IMR-90 (cell line): Measurements from ENCODE around the gene ZBTB9. TPM values are rescaled to one million over a fixed set of nuclear protein-coding genes. Genes with fewer than 3 reads are reported as not detected.

ENCODE experiments used
- ATAC-seq: fragments of 200-7000 bp; cut with Tn5 transposase; 2 replicates; pipeline ENCODE4 v1.9.1; 2020; ENCODE audit warnings: low read depth, mild to moderate bottlenecking, moderate library complexity
- BruUV-seq: library from RNA; stranded (reverse); fragments of 400-500 nt; replicated peaks from 2 replicates; lab custom pipeline; 2021; lab: Mats Ljungman, UMichigan
- CTCF ChIA-PET: fragments of 300-600 bp; formaldehyde crosslinking; extraction: SDS; loops from one replicate; lab custom pipeline; 2021; ENCODE audit warnings: antibody characterized with exemption; lab: Yijun Ruan, JAX
- POLR2A ChIA-PET: fragments of 300-600 bp; sonication (Branson Sonifier 250); formaldehyde crosslinking; loops from one replicate; lab custom pipeline; 2022; ENCODE audit warnings: antibody characterized with exemption; ENCODE audit not compliant: unreplicated experiment; lab: Charles Lee
- DNase-seq: peaks from one replicate; pipeline ENCODE4 v3.0.0; 2013
- H2AFZ ChIP-seq: replicated peaks from 2 replicates; pipeline ENCODE3; 2013; ENCODE audit warnings: low read length, mild to moderate bottlenecking; ENCODE audit not compliant: poor library complexity
- H2AK5ac ChIP-seq: 2 replicates; pipeline ENCODE4 v1.6.1; 2013; ENCODE audit warnings: low read depth, low read length, inconsistent platforms
- H2AK9ac ChIP-seq: replicated peaks from 2 replicates; pipeline ENCODE3; 2013; ENCODE audit warnings: mild to moderate bottlenecking, low read depth, low read length, moderate library complexity; ENCODE audit not compliant: poor library complexity
- H2BK120ac ChIP-seq: 2 replicates; pipeline ENCODE4 v1.6.1; 2013; ENCODE audit warnings: low read depth, low read length, inconsistent platforms
- H2BK15ac ChIP-seq: 3 replicates; pipeline ENCODE4 v1.6.1; 2013; ENCODE audit warnings: low read depth, low read length, inconsistent platforms
- H2BK20ac ChIP-seq: 2 replicates; pipeline ENCODE4 v1.6.1; 2013; ENCODE audit warnings: low read depth, mild to moderate bottlenecking, inconsistent platforms, low read length, moderate library complexity
- H2BK5ac ChIP-seq: 2 replicates; pipeline ENCODE4 v1.6.1; 2013; ENCODE audit warnings: mild to moderate bottlenecking, low read depth, low read length, inconsistent platforms; ENCODE audit not compliant: poor library complexity, severe bottlenecking
- H3K14ac ChIP-seq: replicated peaks from 2 replicates; pipeline ENCODE4 v1.6.1; 2013; ENCODE audit warnings: low read depth, low read length, inconsistent platforms
- H3K18ac ChIP-seq: 2 replicates; pipeline ENCODE4 v1.6.1; 2013; ENCODE audit warnings: low read depth, low read length, control low read depth
- H3K23ac ChIP-seq: 2 replicates; pipeline ENCODE4 v1.6.1; 2013; ENCODE audit warnings: low read depth, low read length, inconsistent platforms
- H3K27ac ChIP-seq: 2 replicates; pipeline ENCODE4 v1.5.1; 2013; ENCODE audit warnings: mild to moderate bottlenecking, control low read depth, low read length; ENCODE audit not compliant: insufficient read depth
- H3K27me3 ChIP-seq: 2 replicates; pipeline ENCODE4 v1.6.1; 2013; ENCODE audit warnings: low read length; ENCODE audit not compliant: control insufficient read depth, insufficient read depth
- H3K36me3 ChIP-seq: 2 replicates; pipeline ENCODE4 v1.6.1; 2013; ENCODE audit warnings: low read length, mixed read lengths; ENCODE audit not compliant: control insufficient read depth, insufficient read depth
- H3K4ac ChIP-seq: 2 replicates; pipeline ENCODE4 v1.6.1; 2013; ENCODE audit warnings: low read depth, low read length, inconsistent platforms
- H3K4me1 ChIP-seq: 2 replicates; pipeline ENCODE4 v1.6.1; 2013; ENCODE audit warnings: low read length, mixed read lengths; ENCODE audit not compliant: control insufficient read depth, insufficient read depth
- H3K4me2 ChIP-seq: 2 replicates; pipeline ENCODE4 v1.6.1; 2013; ENCODE audit warnings: low read depth, mild to moderate bottlenecking, control low read depth, low read length, moderate library complexity
- H3K4me3 ChIP-seq: 2 replicates; pipeline ENCODE4 v1.5.1; 2013; ENCODE audit warnings: low read depth, mild to moderate bottlenecking, control low read depth, low read length, moderate library complexity; ENCODE audit not compliant: insufficient read depth
- H3K56ac ChIP-seq: 2 replicates; pipeline ENCODE4 v1.6.1; 2013; ENCODE audit warnings: low read length, inconsistent platforms; ENCODE audit not compliant: insufficient read depth; ENCODE audit errors: extremely low read depth
- H3K79me1 ChIP-seq, 2 experiments: 2 replicates each; pipeline ENCODE4 v1.6.1; 2013; ENCODE audit warnings: low read length in 2 of 2, inconsistent platforms in 1 of 2, low read depth in 1 of 2
- H3K9ac ChIP-seq: 2 replicates; pipeline ENCODE4 v1.6.1; 2013; ENCODE audit warnings: low read depth, low read length, control low read depth
- H3K9me1 ChIP-seq: 2 replicates; pipeline ENCODE4 v1.6.1; 2013; ENCODE audit warnings: low read length, inconsistent platforms; ENCODE audit not compliant: insufficient read depth
- H3K9me3 ChIP-seq: 2 replicates; pipeline ENCODE4 v1.6.1; 2013; ENCODE audit warnings: low read length; ENCODE audit not compliant: control insufficient read depth, insufficient read depth
- H4K20me1 ChIP-seq: 2 replicates; pipeline ENCODE4 v1.6.1; 2013; ENCODE audit warnings: low read length, inconsistent platforms; ENCODE audit not compliant: insufficient read depth
- H4K5ac ChIP-seq: 2 replicates; pipeline ENCODE4 v1.6.1; 2013; ENCODE audit warnings: mild to moderate bottlenecking, low read depth, low read length, control low read depth
- H4K8ac ChIP-seq, 2 experiments: 2 replicates each; pipeline ENCODE4 v1.6.1; 2013; ENCODE audit warnings: low read depth in 2 of 2, low read length in 2 of 2, control low read depth in 1 of 2, inconsistent platforms in 1 of 2
- H4K91ac ChIP-seq: 2 replicates; pipeline ENCODE4 v1.6.1; 2013; ENCODE audit warnings: low read depth, low read length, inconsistent platforms; ENCODE audit not compliant: insufficient read depth
- BHLHE40 ChIP-seq: fragments of 150-350 bp; IDR thresholded peaks from 2 replicates; pipeline ENCODE4 v1.6.1; 2016; ENCODE audit warnings: mild to moderate bottlenecking, low read depth, low read length
- CHD1 ChIP-seq: IDR thresholded peaks from 2 replicates; pipeline ENCODE4 v1.6.1; 2012; ENCODE audit warnings: low read depth, low read length, improper control_type of control experiment
- MAZ ChIP-seq: IDR thresholded peaks from 2 replicates; pipeline ENCODE4 v1.6.1; 2012; ENCODE audit warnings: low read depth, mild to moderate bottlenecking, low read length, improper control_type of control experiment, moderate library complexity, borderline replicate concordance
- POLR2A ChIP-seq: IDR thresholded peaks from 2 replicates; pipeline ENCODE4 v1.6.1; 2012; ENCODE audit warnings: mild to moderate bottlenecking, low read depth, low read length
- dilution Hi-C: fragments of 300-500 bp; cut with HindIII; formaldehyde crosslinking; loops from one replicate; pipeline ENCODE4 v1.14.3; 2018; ENCODE audit warnings: low sequenced_read_pairs; ENCODE audit not compliant: unreplicated experiment
- in situ Hi-C: fragments of 300-500 bp; cut with MboI; formaldehyde crosslinking; loops from 3 replicates; pipeline ENCODE4 v1.14.3; 2019; ENCODE audit warnings: low sequenced_read_pairs, inconsistent platforms, mixed read lengths
- intact Hi-C: fragments of 100-400 bp; cut with micrococcal nuclease; formaldehyde crosslinking; loops from 2 replicates; pipeline ENCODE4 v1.10.0; 2022
- polyA plus RNA-seq, 3 experiments: library from polyadenylated mRNA; depleted of rRNA; stranded (reverse); fragments of >200 nt; gene quantifications; 2 replicates each; pipeline ENCODE4 v1.2.3, GENCODE V29; 2012; ENCODE audit warnings: low replicate concordance in 1 of 3
- total RNA-seq: library from RNA; depleted of rRNA; stranded (reverse); fragments of >200 nt; gene quantifications from 2 replicates; pipeline ENCODE4 v1.2.3, GENCODE V29; 2012
- TF ChIP-seq, protein P1 (sequence below): conservative IDR thresholded peaks from 2 replicates; pipeline ENCODE4 v1.5.1; 2012; ENCODE audit warnings: mild to moderate bottlenecking, low read depth, low read length, improper control_type of control experiment

ZBTB9 gene
- total and polyA plus RNA-seq, 2 of the 4 experiments (the other 2 are of a cell fraction), result 5.4 to 5.9 TPM

DNA sequence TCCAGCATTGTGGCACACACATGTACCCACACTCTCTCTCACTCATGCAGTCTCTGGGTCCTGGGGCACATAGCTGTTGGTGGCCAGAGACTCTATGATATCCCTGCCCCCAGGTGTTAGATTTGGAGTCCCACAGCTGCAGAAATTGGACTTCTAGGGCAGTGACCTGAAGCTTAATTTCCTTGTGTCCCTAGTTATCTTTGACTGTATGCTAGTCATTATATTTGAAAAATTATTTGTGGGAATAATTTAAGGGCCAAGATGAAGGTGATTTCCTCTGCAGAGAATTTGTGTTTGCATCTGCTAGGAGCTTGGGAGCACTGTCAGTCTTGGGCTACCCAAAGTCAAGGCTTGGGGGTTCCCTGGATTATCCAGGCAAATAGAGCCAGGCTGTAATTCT is 50.1 kb downstream of the ZBTB9 start:
- in situ Hi-C loops, result no loop called here
- Histone ChIP-seq H3K14ac (no peak overlapping the region), H2BK5ac (no peak overlapping the region), H3K4ac (no peak overlapping the region), H3K79me1 (no peaks in the 10 kb centered on the region), H4K5ac (no peak overlapping the region), H4K20me1 (no peaks in the 10 kb centered on the region), H3K27ac (no peak overlapping the region), H2BK15ac (no peak overlapping the region), H3K9me3 (no peaks in the 10 kb centered on the region; the same call in 1 of the 2 replicates), H3K27me3 (peaks cover 6% of the 10 kb centered on the region; the same call in 1 of the 2 replicates), H3K4me3 (no peak overlapping the region), H2BK20ac (no peak overlapping the region), H3K36me3 (no peaks in the 10 kb centered on the region), H3K9ac (no peak overlapping the region), H3K18ac (no peak overlapping the region), H3K9me1 (no peaks in the 10 kb centered on the region), H2AFZ (no peak overlapping the region), H3K56ac (no peak overlapping the region), H2AK5ac (no peak overlapping the region), H2BK120ac (no peak overlapping the region), H4K91ac (no peak overlapping the region), H3K23ac (no peak overlapping the region), H4K8ac (no peak overlapping the region), H3K4me2 (no peak overlapping the region), H2AK9ac (no peak overlapping the region), H3K4me1 (no peaks in the 10 kb centered on the region)
- dilution Hi-C loops, result no loop called here
- intact Hi-C loops, result no loop called here
- ChIA-PET POLR2A (no interaction called here), CTCF (no interaction called here)
- BruUV-seq, result no TSS peak
- TF ChIP-seq CHD1, result no peak
- no peak for TF ChIP-seq POLR2A
- TF ChIP-seq, protein P1, sequence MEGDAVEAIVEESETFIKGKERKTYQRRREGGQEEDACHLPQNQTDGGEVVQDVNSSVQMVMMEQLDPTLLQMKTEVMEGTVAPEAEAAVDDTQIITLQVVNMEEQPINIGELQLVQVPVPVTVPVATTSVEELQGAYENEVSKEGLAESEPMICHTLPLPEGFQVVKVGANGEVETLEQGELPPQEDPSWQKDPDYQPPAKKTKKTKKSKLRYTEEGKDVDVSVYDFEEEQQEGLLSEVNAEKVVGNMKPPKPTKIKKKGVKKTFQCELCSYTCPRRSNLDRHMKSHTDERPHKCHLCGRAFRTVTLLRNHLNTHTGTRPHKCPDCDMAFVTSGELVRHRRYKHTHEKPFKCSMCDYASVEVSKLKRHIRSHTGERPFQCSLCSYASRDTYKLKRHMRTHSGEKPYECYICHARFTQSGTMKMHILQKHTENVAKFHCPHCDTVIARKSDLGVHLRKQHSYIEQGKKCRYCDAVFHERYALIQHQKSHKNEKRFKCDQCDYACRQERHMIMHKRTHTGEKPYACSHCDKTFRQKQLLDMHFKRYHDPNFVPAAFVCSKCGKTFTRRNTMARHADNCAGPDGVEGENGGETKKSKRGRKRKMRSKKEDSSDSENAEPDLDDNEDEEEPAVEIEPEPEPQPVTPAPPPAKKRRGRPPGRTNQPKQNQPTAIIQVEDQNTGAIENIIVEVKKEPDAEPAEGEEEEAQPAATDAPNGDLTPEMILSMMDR, result no peak
- TF ChIP-seq BHLHE40, result no peak
- no peak for TF ChIP-seq MAZ
- no peak for DNase-seq
- no peak for ATAC-seq
